ENCODE results near the gene NTSR1. TPM values are rescaled to one million over a fixed set of nuclear protein-coding genes. Genes with fewer than 3 reads are reported as not detected.

The NTSR1 gene
- polyA plus RNA-seq, 4 donors, result 0.99 to 1.6 (median 1.5) TPM

DNA sequence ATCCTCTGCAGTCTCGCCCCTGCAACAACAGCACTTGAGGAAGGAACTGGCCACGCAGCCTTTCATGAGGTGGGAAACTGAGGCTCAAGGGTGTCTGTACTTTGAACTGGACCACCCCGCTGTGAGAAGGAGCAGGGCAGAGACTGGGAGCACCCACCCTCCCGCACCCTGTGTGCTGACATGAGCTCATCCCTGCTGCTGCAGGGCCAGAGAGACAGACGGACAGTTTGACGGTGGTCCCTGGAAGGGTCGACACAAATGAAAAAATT, 70.7 kb downstream of the NTSR1 start:
- DNase-seq (ENCODE audit: low read depth in 4 of 4, low spot score in 2 of 4), result no peak

DNA sequence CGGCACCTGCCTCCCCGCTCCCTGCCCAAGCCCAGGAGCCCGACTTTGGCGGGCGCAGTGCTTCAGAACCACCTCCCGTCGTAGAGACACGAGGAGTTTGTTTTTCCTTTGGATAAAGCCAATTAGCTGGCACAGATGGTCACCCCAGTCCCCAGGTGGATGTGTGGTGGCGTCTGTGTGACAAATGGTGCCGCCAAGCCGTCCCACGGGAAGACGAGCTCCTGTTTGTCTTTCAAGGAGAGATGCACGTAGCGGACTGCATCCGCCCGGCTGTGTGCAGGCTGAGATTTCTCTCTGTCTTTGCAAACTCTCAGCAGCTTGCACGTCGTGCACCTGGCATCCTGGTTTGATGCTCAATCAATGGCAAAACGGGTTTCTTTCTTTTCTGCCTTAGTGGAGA, 71.6 kb downstream of the NTSR1 start:
- no peak for DNase-seq (ENCODE audit: low read depth in 4 of 4, low spot score in 2 of 4)

DNA sequence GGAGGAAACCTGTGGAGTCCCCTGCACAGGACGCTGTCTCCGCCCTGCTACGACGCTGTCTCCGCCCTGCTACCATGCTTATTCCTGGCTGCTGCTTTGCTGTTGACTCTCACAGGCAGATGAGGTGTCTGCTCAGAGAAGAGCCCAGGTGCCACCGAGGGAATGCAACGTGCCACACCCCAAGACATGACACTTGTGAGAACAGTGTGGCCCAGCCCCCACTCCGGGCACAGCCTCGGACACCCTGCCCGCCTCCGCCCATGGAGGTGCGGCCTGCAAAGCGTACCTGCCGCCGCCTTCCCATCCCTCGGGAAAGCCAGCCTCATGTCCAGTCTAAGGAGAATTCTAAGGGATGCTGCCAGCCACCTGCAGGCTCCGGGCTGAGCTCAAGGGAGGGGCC, 72.1 kb downstream of the NTSR1 start:
- no peak for DNase-seq (ENCODE audit: low read depth in 4 of 4, low spot score in 2 of 4)

DNA sequence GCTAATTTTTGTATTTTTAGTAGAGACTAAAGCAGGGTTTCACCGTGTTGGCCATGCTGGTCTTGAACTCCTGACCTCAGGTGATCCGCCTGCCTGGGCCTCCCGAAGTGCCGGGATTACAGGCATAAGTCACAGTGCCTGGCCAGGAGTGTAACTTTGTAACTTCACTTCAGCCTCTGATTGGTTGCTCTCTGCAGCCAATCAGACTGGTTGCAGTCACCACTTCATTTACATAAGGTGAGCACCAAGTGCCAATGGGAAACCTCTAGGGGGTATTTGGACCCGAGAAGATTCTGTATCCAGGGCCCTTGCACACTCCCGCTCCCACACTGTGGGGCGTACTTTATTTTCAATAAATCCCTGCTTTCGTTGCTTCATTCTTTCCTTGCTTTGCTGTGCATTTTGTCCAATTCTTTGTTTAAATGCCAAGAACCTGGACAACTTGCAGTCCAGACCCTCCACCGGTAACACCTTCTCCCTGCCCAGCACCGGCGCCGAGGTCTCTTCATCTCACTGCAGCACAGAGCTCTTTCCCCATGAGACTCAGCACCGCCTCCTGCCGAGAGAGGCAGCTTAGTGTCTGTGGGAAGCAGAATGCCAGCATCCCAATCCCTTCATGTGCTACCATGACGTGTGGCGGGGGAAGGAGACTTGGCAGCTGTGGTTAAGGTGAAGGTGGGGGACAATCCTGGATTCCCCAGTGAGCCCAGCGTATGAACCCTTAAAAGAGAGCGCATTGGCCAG, 73.7 kb downstream of the NTSR1 start:
- DNase-seq (ENCODE audit: low read depth in 4 of 4, low spot score in 2 of 4), result no peak

DNA sequence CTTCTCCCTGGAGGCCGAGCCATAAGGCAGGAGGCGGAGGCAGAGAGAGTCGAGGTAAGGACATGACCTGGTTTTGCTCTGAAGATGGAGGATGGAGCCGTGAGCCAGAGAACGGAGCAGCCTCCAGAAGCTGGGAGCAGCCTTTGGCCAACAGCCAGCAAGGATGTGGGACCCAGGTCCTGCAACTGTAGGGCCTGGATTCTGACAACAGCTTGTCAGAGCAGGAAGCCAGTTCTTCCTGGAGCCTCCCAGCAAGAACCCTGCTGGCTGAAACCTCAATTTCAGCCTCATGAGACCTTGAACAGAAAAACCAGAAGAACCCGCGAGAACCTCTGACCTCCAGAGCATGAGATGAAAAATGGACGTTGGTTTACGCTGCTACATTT, 74.2 kb downstream of the NTSR1 start:
- DNase-seq (ENCODE audit: low read depth in 4 of 4, low spot score in 2 of 4), result no peak

DNA sequence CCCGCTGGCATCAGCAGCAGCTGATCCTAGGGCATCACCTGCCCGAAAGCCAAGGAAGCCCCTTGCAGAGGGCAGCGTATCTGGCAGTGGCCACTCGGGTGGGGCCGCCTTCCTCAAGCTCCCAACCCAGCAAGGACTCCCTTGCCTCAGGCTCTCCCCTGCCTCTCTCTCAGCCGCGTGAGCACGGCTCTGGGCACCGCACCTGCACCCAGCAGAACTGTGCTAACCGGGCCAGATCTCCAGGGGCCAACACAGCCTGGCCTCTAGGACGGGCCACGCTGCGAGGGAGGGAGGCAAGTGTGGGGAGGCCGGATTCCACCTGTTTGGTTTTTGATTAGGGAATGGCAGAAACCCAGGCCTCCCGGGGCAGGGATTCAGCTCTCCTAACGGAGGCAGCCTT, 75.9 kb downstream of the NTSR1 start:
- no peak for DNase-seq (ENCODE audit: low read depth in 4 of 4, low spot score in 2 of 4)

DNA sequence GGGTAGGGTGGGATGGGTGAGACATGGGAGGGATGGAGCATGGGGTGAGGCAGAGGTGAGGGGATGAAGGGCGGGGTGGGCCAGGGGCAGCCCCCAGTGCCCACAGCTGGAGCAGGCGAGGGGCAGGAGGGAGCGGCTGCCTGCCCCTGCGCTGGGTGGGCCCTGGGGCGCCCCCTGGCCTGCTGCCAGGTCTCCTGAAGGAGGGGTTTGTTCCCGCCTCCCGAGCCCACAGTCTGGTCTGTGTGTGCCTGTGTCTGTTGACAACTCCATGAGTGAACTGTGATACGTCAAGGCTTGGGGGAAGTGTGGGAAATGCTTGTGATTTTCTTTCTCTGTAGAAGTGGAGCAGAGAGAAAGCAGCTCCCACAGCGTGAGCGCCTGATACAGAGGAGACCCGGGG, 76.8 kb downstream of the NTSR1 start:
- no peak for DNase-seq (ENCODE audit: low read depth in 4 of 4, low spot score in 2 of 4)

DNA sequence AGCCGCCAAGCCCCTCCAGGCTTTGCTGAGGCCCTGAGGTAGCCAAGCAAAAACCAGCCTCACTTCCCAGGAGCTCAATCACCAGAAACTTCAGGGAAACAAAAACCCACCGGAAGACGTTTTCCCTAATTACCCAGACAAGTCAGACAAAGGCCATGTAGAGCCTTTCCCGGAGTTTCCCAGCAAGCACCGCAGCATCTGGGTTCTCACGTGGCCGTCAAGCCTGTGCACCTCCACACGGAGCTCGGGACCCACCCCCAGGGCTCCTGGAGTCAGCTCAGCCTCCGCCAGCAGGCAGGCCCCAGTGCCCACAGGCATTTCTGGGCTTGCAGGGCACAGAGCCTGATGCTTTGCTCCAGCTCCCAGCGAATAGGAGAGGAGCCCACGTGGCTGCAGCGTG, 77.5 kb downstream of the NTSR1 start:
- DNase-seq (ENCODE audit: low read depth in 4 of 4, low spot score in 2 of 4), result no peak

DNA sequence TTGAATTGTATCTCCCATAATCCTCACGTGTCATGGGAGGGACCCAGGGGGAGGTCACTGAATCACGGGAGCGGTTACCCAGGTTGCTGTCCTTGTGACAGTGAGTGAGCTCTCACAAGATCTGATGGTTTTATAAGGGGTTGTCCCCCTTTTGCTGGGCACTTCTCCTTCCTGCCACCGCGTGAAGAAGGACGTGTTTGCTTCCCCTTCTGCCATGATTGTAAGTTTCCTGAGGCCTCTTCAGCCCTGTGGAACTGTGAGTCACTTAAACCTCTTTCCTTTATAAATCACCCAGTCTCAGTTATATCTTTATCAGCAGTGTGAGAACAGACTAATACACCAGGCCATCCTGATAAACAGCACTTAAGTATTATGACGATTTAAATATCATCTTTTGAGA, 78.7 kb downstream of the NTSR1 start:
- no peak for DNase-seq (ENCODE audit: low read depth in 4 of 4, low spot score in 2 of 4)

DNA sequence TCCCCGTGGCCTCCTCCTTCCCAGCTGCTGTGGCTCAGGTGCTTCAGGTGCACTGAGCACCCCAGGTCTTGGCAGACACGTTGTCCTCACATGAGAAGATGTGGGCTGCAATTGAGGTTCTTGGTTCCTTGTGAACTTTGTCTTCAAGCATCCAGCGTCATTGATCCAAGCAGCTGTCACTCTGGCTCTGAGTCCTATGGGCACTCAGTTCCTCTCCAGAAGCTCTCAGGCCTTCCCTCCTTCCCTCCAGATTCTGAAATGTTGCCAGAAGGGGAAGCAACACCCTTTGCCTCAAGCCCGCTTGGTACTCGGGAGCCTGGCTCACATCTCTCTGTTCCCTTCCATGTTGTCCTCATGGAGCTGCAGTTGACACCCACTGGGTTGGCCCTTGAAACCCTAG, 79.2 kb downstream of the NTSR1 start:
- DNase-seq (ENCODE audit: low read depth in 4 of 4, low spot score in 2 of 4), result no peak

DNA sequence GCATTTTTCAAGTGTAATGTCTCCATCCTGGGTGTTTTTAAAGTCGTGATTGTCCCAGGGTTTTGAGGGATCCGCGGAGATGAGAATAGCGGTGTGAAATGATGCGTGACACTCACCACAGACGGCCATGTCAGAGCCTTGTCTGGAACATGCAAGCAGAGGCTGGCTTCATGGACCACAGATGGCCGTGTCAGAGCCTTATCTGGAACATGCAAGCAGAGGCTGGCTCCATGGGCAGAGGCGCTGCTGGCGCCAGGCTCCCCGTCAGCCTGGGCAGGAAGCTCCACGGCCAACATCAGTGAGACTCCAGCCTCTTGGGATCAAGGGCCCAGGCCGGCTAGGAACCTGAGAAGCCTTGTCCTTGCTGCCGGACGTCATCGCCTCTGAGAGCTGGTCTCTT, 80.0 kb downstream of the NTSR1 start:
- DNase-seq (ENCODE audit: low read depth in 4 of 4, low spot score in 2 of 4), result no peak

DNA sequence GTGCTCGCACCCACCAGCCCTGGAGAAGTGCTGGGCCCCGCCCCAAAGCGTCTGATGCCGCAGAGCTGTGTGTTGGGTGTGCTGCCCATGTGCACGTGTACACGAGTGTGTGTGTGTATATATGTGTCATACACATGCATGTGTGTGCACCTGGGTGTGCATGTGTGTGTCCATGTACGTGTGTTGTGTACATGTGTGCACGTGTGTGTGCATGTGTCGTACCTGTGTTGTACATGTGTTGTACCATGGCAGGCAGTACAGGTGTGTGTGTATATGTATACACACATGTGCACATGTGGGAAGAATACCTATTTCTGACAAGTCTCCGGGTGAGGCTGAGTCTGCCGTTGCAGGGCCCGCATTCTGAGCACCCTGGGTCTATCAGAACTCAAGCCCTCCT, 81.4 kb downstream of the NTSR1 start:
- DNase-seq (ENCODE audit: low read depth in 4 of 4, low spot score in 2 of 4), result no peak

DNA sequence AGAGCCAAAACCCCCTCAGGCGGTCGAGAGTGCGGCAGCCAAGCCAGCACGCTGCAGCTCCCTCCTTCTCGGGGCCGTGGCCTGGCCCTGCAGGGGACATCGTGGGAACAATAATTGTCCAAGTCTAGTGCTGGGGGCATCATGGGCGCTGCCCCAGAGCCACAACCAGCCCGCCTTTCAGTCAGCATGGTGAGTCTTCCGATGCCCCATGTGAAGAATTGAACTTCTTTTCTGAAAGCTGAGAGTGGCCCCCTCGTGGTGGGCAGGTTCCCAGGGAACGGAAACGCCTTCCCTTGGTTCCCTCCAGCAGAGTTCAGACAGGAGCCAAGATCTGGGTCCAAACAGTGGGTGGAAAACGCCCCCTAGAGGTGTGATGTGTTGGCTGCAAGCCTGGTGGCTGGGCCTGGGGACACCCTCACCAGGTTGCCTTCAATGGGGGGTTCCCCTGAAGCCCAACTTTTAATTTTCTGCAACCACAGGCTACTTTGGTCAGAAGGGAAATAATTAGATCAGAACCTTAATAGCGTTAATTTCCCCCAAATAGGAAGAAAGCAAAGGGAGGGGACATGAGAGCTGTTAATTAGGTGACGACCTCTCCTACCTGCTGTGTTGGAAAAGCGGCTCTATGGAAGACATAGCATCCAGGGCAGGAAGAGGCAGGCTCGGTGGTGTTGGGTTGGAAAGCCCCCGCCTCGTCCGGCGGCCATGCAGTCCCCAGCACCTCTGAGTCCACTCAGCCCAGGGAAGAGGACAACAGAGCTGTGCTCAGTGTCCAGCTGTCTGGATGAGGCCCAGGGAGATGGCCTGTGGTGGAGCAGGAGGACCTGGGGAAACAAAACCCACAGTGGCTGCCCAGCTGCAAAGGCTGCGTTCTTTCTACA, 82.9 kb downstream of the NTSR1 start:
- DNase-seq (ENCODE audit: low read depth in 4 of 4, low spot score in 2 of 4), result peak in 3 of 4 donors; percentile 77 to 90 (median 78)

DNA sequence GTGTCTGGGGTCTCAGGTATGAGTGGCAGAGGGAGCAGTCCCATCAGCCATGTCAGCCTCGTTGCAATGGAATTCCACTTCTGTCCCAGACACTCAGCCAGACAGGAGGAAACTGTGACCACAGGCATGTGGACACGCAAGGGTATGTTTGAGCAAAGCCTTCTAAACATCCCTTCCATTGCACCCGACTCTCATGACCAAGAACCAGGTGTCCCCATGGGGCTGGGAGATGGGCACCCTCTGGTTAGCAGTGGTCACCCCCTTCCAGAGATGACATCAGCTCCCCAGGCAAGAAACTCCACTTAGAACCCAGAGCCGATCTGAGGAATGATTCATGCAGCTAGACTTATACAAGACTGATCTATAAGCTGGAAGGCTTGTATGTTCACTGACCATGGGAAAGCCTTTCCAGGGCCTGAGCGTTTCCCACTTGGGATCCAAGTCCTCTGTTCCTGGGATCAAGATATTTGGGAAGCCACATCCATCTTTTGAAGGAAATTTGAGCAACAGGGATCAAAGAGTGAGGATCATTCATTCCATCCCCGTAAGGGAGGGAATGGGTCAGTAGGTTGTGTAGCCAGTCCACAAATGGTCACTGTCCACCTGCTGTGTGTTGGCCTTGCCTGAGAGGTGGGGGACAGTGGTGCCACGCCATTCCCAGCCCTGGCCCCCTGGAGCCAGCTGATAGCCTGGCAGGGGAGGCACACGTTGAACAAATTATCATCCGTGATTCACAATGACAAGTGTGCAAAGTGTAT, 83.7 kb downstream of the NTSR1 start:
- no peak for DNase-seq (ENCODE audit: low read depth in 4 of 4, low spot score in 2 of 4)

DNA sequence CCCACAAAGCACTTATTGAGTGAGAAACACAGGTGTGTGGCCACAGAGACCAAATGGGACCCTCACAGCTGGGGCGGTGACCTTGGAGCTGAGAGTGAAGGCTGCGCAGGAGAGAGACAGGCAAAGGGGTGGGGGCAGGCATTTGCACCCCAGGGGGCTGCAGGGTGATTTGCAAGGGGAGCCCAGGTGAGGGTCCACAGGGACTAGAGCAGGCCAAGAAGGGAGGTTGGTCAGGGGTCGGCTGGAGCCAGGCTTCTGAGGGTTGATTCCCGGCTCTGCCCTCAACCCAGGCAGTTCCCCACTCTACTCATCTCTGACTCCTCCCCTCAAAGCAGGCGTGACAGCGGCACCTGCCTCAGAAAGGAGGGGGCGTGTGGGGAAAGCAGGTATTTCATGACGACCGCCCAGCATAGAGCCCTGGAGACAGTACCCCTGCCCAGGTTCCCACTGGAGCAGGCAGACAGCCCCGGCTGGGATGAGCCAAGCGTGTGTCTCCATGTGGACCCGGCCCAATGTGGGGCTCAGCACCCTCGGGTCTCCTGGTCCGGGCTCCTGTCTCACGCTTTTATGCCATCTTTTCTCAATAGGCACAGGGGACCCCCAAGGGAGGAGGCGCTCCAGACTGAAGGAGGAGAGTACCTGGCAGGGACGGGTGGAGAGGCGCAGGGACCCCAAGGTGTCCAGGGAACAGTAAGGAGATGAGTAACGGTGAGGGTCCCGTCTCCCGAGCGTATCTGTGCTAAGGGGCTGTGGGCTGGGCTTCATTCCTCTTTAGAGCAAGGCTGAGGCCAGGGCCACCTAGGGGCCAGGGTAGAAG, 84.5 kb downstream of the NTSR1 start:
- DNase-seq (ENCODE audit: low read depth in 4 of 4, low spot score in 2 of 4), result no peak

DNA sequence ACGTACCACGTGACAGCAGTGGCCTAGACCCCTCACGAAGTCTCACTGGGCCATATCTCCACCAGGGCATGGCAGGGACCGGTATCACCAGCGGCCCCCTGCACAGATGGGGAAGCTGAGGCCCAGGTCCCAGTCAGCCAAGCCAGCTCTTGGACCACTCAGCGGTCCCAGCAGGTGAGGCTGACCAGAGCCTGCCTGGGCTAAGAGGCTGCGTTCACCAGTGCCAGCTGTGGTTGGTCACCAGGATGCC, 85.0 kb downstream of the NTSR1 start:
- no peak for DNase-seq (ENCODE audit: low read depth in 4 of 4, low spot score in 2 of 4)

DNA sequence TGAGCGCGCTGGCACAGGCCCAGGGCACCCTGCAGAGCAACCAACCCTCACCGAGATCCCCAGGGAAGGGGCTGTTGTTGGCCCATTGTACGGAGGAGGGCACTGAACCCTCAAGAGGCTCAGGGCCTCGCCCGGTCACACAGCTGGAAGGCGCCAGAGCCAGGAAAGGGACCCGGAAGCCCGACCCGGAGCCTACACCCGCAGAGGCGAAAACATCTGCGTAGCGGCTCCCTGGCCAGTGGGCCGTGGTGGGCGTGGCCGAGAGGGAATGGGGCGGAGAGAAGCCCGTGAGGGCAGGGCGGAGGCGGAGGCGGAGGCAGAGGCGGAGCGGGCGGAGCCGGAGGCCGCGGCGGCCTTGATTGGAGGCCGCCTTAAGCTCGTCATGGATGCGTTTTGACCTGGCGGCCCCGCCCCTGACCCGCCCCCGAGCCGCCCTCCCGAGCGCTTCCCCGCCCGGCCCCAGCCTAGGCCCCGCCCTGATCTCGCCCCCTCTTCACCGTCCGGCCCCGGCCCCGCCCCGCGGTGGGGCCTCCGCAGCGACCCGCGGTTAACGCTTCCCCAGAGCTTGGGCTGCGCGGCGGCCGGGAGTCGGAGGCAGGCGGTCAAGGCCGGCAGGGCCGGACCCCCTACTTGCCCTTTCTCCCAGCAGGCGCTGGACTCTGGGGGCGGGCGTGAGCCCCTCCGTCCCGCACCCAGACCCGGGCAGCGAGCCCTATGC, 85.5 kb downstream of the NTSR1 start:
- DNase-seq (ENCODE audit: low read depth in 4 of 4, low spot score in 2 of 4), result peak; percentile 76 to 90 (median 86)

DNA sequence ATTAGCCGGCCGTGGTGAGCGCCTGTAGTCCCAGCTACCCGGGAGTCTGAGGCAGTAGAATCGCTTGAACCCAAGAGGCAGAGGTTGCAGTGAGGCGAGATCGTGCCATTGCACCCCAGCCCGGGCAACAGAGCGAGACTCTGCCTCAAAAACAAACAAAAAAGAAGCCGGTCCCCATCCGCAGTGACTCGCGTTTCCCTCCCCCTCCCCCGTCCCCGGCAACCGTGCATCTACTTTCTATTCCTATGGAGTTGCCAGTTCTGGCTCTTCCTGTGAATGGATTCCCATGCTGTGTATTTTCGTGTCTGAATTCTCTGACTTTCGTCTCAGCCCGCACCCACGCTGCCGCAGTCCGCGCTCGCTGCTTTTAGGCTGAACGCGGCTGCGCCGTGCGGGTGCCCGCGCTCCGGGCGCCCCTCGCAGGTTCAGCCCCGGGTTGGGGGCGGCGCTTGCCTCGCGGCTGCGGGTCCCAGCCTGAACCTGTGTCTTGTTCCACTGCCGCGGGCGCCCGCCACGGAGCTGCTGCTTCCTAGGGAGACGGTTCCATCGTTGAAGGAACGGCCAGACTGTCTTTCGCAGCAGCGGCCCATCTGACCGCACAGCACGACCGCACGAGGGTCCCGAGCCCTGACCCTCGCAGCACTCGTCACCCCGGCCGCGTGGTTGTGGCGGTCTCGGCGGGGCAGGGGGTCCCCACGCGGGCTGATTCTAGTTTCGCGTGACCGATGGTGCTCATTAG, 86.6 kb downstream of the NTSR1 start:
- no peak for DNase-seq (ENCODE audit: low read depth in 4 of 4, low spot score in 2 of 4)

DNA sequence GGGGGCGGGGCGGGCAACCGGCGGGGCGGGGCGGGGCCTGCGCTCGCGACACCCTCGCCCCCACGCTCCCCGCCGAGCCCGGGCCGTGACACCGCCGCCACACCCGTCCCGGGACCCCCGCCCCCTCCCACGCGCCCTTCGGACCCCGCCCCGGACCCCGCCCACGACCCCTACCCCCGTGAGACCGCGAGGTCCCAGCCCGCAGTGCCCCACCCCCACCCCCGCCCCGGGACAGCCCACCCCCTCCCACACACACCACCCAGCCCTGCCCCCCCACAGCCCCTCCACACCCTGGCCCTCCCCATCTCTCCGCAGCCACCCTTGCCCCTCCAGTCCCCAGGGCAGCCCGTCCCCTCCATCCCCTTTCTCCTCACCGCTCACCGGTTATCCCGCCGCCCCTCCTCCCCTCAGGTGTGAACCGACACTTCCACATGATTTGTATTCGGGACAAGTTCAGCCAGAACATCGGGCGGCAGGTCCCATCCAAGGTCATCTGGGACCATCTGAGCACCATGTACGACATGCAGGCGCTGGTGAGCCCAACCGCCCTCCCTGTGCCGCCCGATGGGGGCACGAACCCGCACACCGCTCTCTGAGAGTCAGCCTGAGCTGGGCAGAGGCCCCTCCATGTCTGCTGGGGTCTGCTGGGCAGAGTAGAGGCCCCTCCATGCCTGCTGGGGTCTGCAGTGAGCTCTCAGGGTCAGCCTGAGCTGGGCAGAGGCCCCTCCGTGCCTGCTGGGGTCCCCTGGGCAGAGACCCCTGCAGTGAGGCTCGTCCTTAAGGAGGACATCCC, 88.3 kb downstream of the NTSR1 start:
- no peak for DNase-seq (ENCODE audit: low read depth in 4 of 4, low spot score in 2 of 4)

All from left renal cortex interstitium (tissue), 4 donors.